ENCODE data around the gene FNDC3B. TPM values are rescaled to one million over a fixed set of nuclear protein-coding genes. Genes with fewer than 3 reads are reported as not detected.
A peak's percentile ranks its signal among the peaks of the same experiment; 100 is the strongest.

FNDC3B gene
- total RNA-seq, 4 donors from 2014 or later = 49.7 to 188 (median 165) TPM

GRCh38 chr3:172163320-172163719 lies 123.9 kb downstream of the FNDC3B start:
- no peak overlapping the region for H3K27ac ChIP-seq
- H3K9me3 ChIP-seq = no peaks in the 10 kb centered on the region
- H3K4me3 ChIP-seq = no peak overlapping the region
- no peaks in the 10 kb centered on the region for H3K36me3 ChIP-seq
- no peaks in the 10 kb centered on the region for H3K27me3 ChIP-seq
- H3K4me1 ChIP-seq = peaks cover 0 to 14% of the 10 kb centered on the region in 2 donors
- intact Hi-C loops (cut with DNase I; ENCODE audit: low total_unique reads) = no loop called here
- TF ChIP-seq, protein P1, sequence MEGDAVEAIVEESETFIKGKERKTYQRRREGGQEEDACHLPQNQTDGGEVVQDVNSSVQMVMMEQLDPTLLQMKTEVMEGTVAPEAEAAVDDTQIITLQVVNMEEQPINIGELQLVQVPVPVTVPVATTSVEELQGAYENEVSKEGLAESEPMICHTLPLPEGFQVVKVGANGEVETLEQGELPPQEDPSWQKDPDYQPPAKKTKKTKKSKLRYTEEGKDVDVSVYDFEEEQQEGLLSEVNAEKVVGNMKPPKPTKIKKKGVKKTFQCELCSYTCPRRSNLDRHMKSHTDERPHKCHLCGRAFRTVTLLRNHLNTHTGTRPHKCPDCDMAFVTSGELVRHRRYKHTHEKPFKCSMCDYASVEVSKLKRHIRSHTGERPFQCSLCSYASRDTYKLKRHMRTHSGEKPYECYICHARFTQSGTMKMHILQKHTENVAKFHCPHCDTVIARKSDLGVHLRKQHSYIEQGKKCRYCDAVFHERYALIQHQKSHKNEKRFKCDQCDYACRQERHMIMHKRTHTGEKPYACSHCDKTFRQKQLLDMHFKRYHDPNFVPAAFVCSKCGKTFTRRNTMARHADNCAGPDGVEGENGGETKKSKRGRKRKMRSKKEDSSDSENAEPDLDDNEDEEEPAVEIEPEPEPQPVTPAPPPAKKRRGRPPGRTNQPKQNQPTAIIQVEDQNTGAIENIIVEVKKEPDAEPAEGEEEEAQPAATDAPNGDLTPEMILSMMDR (IDR thresholded peaks at IDR 0.05) = no peak
- TF ChIP-seq POLR2A (IDR thresholded peaks at IDR 0.05) = no peak
- no peak for DNase-seq

- DNase-seq = no peak
- no peak for TF ChIP-seq POLR2A (IDR thresholded peaks at IDR 0.05)
- TF ChIP-seq, protein P1 (IDR thresholded peaks at IDR 0.05) = no peak
- Histone ChIP-seq H3K27me3 (no peaks in the 10 kb centered on the region), H3K9me3 (no peaks in the 10 kb centered on the region), H3K4me3 (no peak overlapping the region), H3K36me3 (no peaks in the 10 kb centered on the region), H3K27ac (no peak overlapping the region), H3K4me1 (peaks cover 4 to 17% of the 10 kb centered on the region in 2 donors)
- intact Hi-C loops (cut with DNase I; ENCODE audit: low total_unique reads) = no loop called here
These were observed 125.4 kb downstream of the FNDC3B start for GRCh38 chr3:172164620-172165362.

GRCh38 chr3:172166261-172166660 lies 126.9 kb downstream of the FNDC3B start:
- H3K27ac ChIP-seq = no peak overlapping the region
- no peaks in the 10 kb centered on the region for H3K36me3 ChIP-seq
- peaks cover 7 to 10% of the 10 kb centered on the region in 2 donors for H3K4me1 ChIP-seq
- no peaks in the 10 kb centered on the region for H3K9me3 ChIP-seq
- no peak for TF ChIP-seq POLR2A (IDR thresholded peaks at IDR 0.05)
- TF ChIP-seq, protein P1 (IDR thresholded peaks at IDR 0.05) = no peak
- H3K4me3 ChIP-seq = no peak overlapping the region
- no peaks in the 10 kb centered on the region for H3K27me3 ChIP-seq
- intact Hi-C loops (cut with DNase I; ENCODE audit: low total_unique reads) = no loop called here
- DNase-seq = no peak

DNA sequence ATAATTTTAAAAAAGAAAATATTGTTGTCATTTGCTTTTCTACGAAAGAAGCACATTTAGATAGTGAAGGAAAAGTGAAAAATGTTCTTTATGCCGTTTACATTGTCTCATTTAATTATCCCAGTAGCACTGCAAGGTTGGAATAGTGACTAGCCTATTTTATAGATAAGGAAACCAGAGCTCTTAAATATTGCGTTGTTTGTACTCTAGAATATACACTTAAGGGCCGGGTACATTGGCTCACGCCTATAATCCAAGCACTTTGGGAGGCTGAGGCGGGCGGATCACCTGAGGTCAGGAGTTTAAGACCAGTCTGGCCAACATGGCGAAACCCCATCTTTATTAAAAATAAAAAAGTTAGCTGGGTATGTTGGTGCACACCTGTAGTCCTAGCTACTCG lies 127.5 kb downstream of the FNDC3B start:
- DNase-seq = no peak
- Histone ChIP-seq H3K4me3 (no peak overlapping the region), H3K36me3 (no peaks in the 10 kb centered on the region), H3K4me1 (peaks cover 7 to 10% of the 10 kb centered on the region in 2 donors), H3K27me3 (no peaks in the 10 kb centered on the region), H3K9me3 (no peaks in the 10 kb centered on the region), H3K27ac (no peak overlapping the region)
- intact Hi-C loops (cut with DNase I; ENCODE audit: low total_unique reads) = no loop called here
- TF ChIP-seq POLR2A (IDR thresholded peaks at IDR 0.05) = no peak
- TF ChIP-seq, protein P1 (IDR thresholded peaks at IDR 0.05) = no peak

DNA sequence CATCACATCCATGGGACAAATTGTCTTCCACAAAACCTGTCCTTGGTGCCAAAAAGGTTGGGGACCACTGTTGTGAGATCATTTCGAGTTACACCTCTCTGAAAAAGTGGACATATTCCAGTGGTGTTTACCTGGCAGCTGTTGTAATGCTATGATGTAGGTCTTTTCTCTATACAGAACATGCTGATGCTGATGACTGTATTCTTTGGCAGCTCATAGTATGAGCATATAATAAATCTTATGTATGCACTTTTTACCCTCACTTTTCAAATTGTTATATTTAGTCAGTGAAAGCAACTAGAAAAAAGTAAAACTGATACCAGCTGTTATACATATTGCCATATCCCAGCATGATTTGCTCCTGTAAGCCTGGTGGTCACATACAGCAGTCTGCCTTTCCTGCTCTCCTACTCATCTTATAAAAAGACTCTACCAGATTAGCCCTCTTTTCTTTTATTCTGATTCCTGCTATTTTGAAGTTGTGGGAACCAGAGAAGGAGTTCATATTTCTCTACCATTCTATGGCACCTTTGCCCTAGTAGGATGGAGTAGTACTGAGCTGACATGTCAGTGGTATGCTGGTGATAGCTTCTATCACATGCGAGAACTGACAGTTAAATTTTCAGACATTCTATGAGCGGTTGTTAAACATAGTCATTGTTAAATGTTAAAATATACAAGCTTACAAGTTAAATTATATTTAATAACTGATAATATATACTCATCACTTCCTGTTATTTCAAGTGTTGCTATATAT lies 128.7 kb downstream of the FNDC3B start:
- Histone ChIP-seq H3K27me3 (no peaks in the 10 kb centered on the region), H3K9me3 (no peaks in the 10 kb centered on the region), H3K27ac (peak overlapping the region; percentile 20 to 77), H3K36me3 (no peaks in the 10 kb centered on the region), H3K4me3 (no peak overlapping the region), H3K4me1 (peaks cover 7 to 10% of the 10 kb centered on the region in 2 donors)
- no peak for DNase-seq
- intact Hi-C loops (cut with DNase I; ENCODE audit: low total_unique reads) = no loop called here
- TF ChIP-seq, protein P1 (IDR thresholded peaks at IDR 0.05) = no peak
- TF ChIP-seq POLR2A (IDR thresholded peaks at IDR 0.05) = no peak
